GM03348 (cell line): ENCODE results near the gene ADD3.

Experiments
- DNase-seq: peaks from one replicate; pipeline ENCODE4 v3.0.0; 2012; ENCODE audit warnings: low spot score

ADD3 gene

DNA sequence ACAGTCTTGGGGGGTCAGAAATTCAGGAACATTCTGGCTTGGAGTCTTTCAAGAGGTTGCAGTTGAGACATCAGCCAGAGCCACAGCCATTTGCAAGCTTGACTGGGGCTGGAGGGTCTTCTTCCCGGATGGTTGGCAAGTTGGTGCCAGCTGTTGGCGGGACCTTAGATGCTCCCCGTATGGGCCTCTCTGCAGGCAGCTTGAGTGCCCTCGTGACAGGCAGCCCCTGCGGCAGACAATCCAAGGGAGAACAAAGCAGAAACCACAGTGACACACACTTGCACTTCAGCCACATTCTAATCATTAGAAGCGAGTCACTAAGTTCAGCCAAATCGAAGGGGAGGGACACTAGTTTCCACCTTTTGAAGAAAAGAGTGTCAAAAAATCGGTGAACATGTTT, 140.2 kb downstream of the ADD3 start:
- DNase-seq, result no peak

DNA sequence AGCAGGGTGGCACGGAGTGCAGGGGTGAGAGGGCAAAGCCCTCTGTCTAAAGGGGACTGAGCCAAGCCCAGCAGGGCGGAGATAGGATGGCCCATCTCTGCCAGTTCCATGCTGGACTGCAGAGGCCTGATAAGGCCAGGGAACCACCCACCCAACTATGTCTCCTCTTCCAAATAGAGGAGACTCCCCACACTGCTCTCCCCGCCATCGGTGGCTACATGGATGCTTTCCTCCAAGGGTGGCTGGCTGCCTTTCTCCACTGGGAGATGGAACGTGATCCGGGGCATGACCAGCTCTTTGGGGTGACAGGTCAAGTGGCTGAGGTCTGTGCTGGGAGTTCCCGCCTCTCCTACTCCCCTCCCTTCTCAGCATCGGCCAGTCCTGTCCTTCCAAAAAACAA, 141.5 kb downstream of the ADD3 start:
- DNase-seq, result no peak

DNA sequence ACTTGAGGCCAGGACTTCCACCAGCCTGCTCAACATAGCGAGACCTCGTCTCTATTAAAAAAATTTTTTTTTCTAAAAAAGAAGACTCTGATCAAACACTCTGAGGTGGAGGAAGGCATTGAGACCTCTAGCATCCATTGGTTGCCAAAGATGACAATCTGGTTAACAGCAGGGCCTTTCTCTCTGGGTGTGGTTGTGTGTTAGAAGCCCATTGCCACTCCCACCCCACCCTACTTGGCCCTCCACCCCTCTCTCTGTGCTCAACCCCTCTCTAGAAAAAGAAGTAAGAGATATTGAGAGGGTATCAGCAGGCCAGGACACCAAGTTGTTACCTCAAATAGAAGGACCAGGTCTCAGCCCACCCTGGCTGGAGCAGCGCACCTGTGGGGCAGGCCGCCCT, 142.3 kb downstream of the ADD3 start:
- no peak for DNase-seq

DNA sequence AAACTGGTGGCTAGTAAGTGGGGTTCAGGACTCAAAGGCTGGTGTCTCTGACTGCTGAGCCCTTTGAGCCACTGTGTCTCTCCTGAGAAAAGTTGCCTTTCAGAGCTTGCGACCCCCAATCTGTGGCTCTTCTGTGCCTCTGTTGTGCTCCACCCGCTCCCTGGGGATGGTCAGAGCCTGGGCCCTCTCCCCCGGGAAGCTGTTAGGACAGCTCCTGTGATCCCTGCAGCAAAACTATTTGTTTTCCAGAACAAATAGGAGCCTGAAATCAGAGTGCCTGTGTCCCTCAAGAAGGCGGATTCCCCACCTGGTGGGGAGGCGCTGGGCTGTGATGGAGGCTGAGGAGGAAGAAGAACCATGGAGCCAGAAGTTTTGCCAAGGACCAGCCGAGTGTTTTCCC, 143.2 kb downstream of the ADD3 start:
- no peak for DNase-seq

DNA sequence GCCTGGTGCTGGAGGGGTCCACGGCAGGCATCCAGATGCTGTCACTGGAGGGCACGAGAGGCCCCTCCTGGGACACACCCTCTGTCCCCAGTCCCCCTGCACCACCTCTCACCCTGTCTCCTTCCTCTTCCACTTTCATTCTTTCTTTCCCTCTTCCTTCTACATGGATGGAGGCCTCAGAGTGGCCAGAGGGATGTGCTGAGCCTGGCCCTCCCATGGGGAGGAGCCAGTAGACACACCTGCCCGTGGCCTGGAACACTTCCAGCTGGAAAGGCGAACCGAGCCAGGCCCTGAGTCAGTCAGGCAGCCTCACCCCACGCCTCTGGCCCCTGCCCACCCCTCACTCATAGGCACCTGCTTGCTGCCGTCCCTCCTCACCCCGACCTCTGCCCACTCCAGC, 143.7 kb downstream of the ADD3 start:
- no peak for DNase-seq

DNA sequence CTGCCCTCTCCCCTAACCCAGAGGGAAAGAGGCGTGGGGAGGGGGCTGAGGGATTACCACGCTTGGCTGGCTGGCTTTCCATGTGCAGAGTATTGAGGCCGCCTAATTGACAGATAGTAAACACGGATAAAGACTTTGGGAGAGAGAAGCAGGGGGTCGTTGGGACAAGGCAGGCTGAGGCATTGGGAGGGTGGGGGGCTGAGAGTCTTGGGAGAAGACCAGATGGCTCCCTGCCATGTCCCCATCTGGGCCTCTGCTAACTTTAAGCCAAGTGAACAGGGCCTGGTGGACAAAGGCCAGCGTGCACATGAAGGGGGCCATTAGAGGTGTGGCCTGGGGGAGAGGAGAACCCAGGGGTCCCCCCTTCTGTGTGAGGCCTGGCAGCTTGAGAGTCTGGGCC, 144.2 kb downstream of the ADD3 start:
- no peak for DNase-seq

DNA sequence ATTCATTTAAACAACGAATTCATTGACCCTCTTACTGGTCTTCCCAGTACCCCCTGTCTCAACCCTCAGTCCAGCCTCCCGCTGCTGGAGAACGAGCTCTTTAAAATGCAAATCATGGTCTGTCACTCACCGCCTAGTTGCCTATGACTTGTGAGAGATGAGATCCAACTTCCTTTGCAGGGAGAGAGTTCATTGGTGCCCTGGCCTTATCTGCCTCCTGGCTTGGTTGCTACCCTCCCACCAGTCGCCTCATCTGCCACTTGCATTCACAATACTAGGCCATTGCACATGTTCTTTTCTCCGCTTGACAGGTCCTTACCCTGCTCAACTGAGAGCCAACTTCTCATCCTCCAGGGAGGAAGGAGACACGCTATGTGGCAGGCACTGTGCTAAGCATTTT, 145.6 kb downstream of the ADD3 start:
- DNase-seq, result no peak

DNA sequence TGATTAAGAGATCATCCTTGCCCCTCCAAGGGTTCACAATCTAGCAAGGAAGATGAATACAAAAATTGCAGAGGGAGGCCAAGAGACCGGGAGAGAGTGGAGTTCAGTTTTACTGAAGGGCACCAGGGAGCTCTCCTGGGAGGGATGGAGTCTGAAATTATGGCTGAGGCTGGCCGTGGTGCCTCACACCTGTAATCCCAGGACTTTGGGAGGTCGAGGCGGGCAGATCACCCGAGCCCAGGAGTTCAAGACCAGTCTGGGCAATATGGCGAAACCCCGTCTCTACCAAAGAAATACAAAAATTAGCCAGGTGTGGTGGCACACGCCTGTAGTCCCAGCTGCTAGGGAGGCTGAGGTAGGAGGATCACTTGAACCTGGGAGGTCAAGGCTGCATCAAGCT, 148.3 kb downstream of the ADD3 start:
- no peak for DNase-seq

DNA sequence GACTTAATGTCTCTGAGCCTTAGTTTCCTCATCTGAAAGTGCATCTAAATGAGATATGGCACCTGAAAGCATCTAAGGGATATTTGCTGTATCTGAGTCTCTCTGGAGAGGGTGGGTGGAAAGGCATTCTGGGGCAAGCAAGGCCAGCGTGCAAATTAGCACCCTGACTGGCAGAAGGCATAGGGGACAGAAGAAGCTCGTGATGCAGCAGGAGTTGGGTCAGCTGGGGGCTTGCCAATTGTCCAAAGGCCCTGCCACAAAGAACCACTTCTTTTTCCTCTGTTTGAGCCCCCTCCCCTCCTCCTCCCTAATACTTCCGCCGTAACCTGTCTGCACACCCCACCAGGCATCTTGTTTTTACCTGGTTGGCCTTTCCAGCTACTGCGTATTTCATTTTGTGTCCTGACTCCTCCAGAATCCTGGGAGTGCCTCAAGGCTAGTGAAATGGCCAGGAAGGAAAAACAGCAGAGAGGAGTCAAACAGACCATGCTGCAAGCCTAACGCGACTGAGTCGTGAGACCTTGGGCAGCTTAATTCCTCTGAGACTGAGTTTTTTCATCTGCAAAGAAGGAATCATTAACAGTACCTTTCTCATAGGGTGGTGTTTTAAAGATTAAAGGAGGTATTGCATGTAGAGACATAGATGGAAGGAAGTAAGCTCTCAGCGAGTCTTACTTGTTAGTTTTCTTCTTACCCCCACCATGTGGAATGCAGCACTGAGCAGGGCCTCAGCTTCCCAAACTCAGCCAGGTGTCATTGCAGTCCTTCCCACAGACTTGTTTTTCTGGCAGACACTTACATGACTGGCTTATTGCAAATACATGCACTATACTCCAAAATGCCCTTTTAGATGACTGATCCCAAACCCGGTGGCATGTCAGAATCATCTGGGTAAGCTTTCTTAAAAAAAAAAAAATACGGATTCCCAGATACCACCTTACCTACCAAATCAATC, 150.5 kb downstream of the ADD3 start:
- DNase-seq, result no peak

DNA sequence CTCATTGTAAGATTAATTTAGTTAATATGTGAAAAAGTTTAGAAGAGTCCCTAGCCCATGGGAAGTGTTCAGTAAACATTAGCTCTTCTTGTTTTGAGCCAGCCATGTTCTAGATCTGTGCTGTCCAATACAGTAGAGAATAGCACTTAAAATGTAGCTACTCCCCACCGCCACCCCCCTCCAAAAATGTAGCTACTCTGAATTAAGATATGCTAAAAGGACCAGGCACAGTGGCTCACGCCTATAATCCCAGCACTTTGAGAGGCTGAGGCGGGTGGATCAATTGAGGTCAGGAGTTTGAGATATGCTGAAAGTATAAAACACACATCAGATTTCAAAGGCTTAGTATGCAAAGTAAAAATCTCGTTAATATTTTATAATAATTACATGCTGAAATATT, 152.3 kb downstream of the ADD3 start:
- DNase-seq, result no peak

DNA sequence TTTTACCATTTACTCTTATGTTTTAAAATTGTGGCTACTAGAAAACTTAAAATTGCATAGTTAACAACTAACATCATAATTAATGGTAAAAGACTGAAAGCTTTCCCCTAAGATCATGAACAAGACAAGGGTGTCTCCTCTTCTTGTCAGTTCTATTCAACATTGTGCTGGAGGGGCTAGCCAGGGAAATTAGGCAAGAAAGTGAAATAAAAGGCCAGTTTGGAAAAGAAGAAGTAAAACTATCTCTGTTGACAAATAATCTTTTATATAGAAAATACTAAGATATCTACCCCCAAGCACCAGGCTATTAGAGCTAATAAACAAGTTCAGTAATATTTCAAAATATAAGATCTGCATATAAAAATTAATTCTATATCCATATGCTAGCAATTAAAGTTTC, 152.7 kb downstream of the ADD3 start:
- no peak for DNase-seq

DNA sequence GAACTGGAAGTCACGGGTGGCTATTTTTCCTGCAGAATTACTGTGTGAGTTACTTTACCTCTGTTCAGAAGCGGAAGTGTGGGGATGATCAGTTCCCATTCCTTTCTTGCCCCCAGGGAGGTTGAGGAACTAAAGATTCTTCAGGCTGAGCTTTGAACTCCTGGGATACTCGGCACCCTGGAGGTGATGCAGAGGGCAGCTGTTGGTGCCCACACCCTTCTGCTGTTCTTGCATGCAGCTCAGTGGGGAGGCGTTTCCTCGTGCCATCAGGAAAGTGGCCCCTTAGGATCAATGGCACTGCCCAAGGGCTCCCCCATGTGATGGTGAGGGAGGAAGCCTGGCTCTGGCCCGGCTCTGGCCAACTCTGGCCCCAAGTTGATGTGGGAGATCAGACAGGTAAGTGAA, 155.0 kb downstream of the ADD3 start:
- no peak for DNase-seq

DNA sequence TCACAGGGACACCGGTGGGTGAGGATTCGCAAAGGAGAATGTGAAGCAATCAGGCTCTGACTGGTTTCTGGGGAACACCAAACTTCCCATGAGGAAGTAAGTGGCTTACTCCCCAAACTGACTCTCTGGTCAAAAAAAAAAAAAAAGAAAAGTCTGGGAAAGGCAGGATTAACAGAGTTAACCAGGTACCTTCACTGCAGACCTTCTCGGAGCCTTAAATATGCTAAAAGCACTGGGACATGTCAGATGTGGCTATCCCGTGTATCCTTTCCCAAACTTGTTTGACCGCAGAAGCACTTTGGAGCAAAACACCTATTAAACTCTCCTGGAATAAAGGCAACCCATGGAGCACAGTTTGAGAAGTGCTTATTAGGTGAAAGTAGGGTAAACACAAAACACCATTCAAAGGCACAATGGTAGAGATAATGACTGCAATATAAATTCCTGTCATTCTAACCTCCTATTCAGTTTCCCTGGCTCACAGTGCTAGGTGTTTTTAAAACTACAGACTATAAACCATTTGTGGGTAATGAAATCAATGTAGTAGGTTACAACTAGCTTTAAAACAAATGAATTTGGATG, 155.5 kb downstream of the ADD3 start:
- DNase-seq, result no peak

DNA sequence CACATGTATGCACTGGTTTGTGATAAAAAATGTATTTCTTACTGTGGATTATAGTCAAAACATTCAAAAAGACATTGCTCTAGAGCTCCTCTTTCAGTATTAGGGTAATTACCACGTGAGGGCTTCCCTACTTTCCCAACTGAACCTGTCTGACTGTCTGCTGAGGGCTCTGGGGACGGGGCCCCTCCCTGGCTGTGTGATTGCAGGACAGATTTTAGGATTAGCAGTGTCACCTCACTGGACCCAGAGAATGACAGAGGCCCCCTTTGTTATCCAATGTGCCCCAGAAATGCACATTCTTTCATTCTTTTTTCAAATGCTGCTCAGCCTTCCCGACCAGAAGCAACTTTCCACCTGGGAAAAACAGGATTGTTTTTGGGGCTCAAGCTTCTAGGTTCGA, 156.1 kb downstream of the ADD3 start:
- no peak for DNase-seq

DNA sequence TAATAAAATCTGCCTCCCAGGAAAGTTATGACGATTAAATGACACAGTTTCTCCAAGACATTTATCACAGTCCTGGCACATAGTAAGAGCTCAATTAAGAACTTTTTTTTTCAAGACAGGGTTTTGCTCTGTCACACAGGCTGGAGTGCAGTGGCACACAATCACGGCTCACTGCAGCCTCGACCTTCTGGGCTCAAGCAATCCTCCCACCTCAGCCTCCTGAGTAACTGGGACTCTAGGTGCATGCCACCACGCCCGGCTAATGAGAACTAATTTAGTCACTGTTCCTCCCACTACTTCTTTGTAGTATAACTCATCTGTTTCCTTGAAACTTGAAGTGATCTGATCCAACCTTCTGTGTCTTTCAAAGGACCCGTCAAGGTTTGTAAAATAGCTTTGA, 157.5 kb downstream of the ADD3 start:
- DNase-seq, result no peak

DNA sequence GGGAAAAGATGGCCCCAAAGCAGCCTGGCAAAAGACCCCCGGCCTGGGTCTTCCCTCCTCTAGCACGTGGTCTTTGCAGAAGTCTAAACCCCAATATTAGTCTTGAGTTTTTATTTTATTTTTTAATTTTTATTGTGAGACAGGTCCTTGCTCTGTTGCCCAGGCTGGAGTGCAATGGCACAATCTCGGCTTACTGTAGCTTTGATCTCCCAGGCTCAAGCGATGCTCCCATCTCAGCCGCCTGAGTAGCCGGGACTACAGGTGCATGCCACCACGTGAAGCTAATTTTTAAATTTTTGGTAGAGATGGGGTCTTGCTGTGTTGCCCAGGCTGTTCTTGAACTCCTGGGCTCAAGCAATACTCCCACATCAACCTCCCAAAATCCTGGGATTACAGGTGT, 159.4 kb downstream of the ADD3 start:
- DNase-seq, result no peak

DNA sequence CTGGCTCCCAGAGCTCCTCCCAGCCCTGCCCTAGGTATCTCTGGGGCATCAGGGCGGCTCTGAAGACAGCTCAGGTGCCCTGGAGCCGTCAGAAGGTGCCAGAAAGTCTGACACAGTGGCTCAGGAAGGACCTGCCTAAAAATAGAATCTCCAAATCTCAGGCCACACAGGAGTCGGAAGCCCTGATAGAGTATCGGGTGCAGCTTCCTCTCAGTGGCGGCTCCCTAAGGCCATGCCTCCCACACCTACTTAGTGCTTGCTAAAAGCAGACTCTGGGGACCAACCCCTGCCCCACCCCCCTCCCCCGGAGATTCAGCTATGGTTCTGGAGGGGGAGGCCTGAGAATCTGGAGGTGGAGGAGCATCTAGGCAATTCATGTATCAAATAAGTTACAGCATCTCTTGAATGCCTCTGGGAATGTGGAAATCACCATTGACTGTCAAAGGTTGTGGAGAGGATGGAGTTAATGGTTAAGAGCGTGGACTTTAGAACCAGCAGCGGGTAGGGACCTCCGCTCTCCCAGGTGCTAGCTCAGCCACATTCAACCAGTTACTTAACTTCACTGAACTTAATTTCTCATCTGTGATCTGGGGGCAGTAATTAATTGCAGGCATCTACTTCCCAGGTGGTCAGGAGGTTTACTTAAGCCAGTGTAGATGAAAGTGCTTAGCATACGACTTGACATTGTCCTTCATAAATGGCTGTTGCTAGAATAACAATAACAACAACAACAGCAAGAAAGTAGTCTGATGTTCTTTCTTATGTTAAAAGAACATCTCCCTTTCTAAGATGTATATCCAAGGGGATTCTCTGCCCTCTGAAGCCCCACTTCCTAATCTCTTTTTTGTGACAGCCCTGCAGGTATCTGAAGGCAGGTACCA, 161.1 kb downstream of the ADD3 start:
- DNase-seq, result peak; percentile 5

DNA sequence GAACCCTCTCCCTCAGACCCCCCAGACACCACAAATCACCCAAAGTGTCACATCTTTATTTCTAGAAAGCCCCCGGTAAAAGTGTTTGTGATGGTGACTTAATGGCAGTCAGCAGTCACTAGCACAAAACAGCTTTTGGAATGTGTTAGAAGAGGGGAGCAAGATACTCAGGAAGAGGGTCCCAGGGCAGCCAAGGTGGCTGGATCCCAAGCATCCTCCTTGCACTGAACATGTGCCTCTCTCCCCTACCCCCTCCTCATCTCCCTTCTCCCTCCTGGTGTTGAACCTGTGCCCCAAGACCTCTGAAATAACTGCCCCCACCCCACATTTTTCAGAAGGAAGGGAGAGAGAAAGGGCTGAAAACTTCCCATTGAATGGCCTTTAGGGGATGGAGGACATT, 161.8 kb downstream of the ADD3 start:
- DNase-seq, result no peak

DNA sequence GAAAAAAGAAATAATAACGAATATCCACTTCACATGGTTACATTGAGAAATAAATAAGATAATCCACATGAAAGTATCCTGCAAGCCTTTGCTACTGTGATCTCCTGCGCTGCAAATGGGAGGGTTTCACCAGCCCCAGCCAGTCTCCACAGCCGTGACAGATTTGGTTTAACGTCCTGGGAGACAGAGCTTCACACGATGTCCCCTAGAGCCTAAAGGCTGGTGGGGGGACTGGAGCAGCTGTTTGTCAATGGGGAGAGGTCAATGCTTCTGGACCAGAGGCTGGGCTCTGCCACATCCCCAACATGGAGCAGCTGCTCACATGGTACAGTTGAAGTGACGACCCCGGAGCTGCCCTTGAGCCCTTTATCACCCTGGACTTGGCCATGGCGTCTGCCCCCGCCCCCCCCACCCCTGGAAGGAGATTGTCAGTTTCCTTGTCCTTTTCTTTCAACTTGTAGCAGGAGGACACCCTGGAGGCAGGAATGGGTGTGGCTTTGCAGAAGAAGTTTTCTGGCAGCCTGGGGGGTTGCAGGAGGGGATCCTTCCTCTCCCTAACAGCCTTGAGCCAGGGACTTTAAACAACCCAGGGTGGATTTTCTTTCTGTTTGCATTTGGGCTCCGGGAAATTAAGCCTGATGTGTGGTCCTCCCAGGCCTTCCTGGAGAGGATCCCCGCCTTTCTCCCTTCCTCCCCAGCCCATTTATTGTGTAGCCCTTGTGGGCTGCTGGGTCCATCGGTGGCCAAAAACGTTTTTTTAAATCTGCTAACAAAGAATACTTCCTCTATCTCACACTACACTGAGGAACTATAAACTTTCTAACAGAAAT, 162.6 kb downstream of the ADD3 start:
- peak; percentile 3 for DNase-seq

DNA sequence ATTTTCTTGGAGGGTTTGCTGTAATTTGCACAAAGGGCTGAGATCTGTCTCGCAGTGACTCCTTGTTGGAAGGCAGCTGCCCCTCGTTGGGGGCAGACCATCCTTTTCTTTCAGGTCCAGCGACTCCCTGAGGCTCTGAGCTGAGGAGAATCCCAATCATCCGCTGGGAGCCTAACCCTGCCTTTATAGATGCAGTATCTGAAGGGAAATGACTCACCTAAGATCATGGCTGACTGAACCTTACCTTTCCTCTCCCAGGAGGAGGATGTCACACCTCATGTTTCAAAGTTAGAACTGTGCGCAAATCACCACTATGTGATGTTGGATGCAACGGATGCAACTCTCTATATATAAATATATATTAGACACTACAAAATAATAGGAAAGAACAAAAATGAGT, 163.2 kb downstream of the ADD3 start:
- peak; percentile 1 for DNase-seq

DNA sequence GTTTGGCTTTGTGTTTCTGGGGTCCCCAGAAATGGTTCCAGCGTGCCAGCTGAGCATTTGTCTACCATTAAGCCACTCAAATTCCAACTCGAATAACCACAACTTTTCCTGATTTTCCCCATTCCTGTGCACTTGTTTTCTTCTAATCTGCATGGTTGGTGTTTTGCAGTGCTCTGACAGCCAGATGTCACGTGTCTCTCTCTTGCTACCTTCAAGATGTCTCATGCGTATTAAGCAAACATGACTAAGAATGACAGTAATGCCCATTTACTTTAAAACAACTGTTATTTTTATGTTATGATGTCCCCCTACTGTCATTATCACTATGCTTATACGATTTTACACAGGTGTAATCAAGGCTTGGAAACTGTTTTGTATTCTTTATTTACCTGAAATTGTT, 164.4 kb downstream of the ADD3 start:
- no peak for DNase-seq

DNA sequence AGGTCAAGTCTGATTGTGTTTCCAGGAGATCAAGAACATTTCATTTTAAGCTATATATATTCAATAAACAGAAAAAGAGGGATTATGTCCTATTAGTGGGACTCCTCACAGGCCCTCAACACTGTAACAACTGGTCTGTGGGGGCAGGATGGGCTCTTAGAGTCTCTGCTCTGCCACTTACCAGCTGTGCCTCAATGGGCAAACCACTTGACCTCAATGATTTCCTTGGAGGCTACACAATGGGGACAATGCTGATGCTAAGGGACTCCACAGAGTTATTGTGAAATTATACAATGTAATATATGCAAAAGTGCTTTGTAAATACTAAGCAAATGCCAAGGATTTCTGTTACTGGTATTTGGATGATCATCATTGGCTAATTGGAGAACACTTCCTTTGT, 166.4 kb downstream of the ADD3 start:
- no peak for DNase-seq
